ENCODE data around the gene TUBG1. TPM values are rescaled to one million over a fixed set of nuclear protein-coding genes. Genes with fewer than 3 reads are reported as not detected.

Gene TUBG1
- total and polyA plus RNA-seq, 2 of the 4 experiments (the other 2 are of a cell fraction), result 38.9 to 94.5 TPM

- H3K4me3 ChIP-seq (ENCODE audit: insufficient read depth, low read depth, low read length), result no peak overlapping the region
- H2BK20ac ChIP-seq (ENCODE audit: low read depth, low read length), result no peak overlapping the region
- DNase-seq, result no peak
- no peak overlapping the region for H4K91ac ChIP-seq (ENCODE audit: insufficient read depth, low read depth, low read length)
- no peaks in the 10 kb centered on the region for H3K9me3 ChIP-seq (ENCODE audit: control insufficient read depth, insufficient read depth, low read length)
- dilution Hi-C loops (cut with HindIII; ENCODE audit: low sequenced_read_pairs, unreplicated experiment) (no loop called here), in situ Hi-C loops (cut with MboI; ENCODE audit: low sequenced_read_pairs) (no loop called here), intact Hi-C loops (cut with micrococcal nuclease) (no loop called here)
- ATAC-seq (ENCODE audit: low read depth), result peak; percentile 39
- POLR2A ChIA-PET (ENCODE audit: unreplicated experiment), result no interaction called here
- no TSS peak for BruUV-seq (replicated peaks)
- no peak overlapping the region for H2AK5ac ChIP-seq (ENCODE audit: low read depth, low read length)
- no peak overlapping the region for H3K4me2 ChIP-seq (ENCODE audit: low read depth, low read length)
- H3K79me1 ChIP-seq (ENCODE audit: low read depth in 1 of 2, low read length in 2 of 2), result 0 out of 4 replicates have a peak, but pooled peaks cover 4 to 7% of the 10 kb centered on the region in 2 experiments
- H2BK120ac ChIP-seq (ENCODE audit: low read depth, low read length), result no peak overlapping the region
- no peaks in the 10 kb centered on the region; the same call in 1 of the 2 replicates for H3K9me1 ChIP-seq (ENCODE audit: insufficient read depth, low read length)
- H3K27ac ChIP-seq (ENCODE audit: insufficient read depth, low read length), result no peak overlapping the region
- no peak overlapping the region for H3K18ac ChIP-seq (ENCODE audit: low read depth, low read length)
- no peaks in the 10 kb centered on the region for H3K4me1 ChIP-seq (ENCODE audit: control insufficient read depth, insufficient read depth, low read length)
- no CpG with 5 or more reads among the region's 1 CpG for WGBS, 2 experiments (ENCODE audit: extremely low coverage in 2 of 2, insufficient read length in 1 of 2)
- TF ChIP-seq BHLHE40 (IDR thresholded peaks at IDR 0.05; ENCODE audit: low read depth, low read length) (no peak), MXI1 (IDR thresholded peaks at IDR 0.05; ENCODE audit: borderline replicate concordance, low read depth, low read length) (no peak), CHD1 (IDR thresholded peaks at IDR 0.05; ENCODE audit: low read depth, low read length) (no peak), RAD21 (IDR thresholded peaks at IDR 0.05; ENCODE audit: low read length) (no peak), CEBPB (IDR thresholded peaks at IDR 0.05; ENCODE audit: low read depth, low read length) (no peak), CTCF (conservative IDR thresholded peaks at IDR 0.05; ENCODE audit: low read depth, low read length) (no peak), SMC3 (IDR thresholded peaks at IDR 0.05; ENCODE audit: low read depth, low read length) (no peak), ELK1 (IDR thresholded peaks at IDR 0.05; ENCODE audit: borderline replicate concordance, low read depth, low read length) (no peak), NFE2L2 (IDR thresholded peaks at IDR 0.05; ENCODE audit: low read depth, low read length) (no peak), POLR2A (IDR thresholded peaks at IDR 0.05; ENCODE audit: low read depth, low read length) (no peak), RFX5 (IDR thresholded peaks at IDR 0.05; ENCODE audit: low read depth, low read length) (no peak), FOS (IDR thresholded peaks at IDR 0.05; ENCODE audit: low read depth, low read length) (no peak), USF2 (IDR thresholded peaks at IDR 0.05; ENCODE audit: low read depth, low read length) (no peak), MAZ (IDR thresholded peaks at IDR 0.05; ENCODE audit: borderline replicate concordance, low read depth, low read length) (no peak), MAFK (IDR thresholded peaks at IDR 0.05; ENCODE audit: low read depth, low read length) (no peak), RCOR1 (IDR thresholded peaks at IDR 0.05; ENCODE audit: insufficient replicate concordance, low read length) (no peak)
- H4K20me1 ChIP-seq (ENCODE audit: insufficient read depth, low read length), result peaks cover 17% of the 10 kb centered on the region; the same call in 1 of the 2 replicates
- CTCF ChIA-PET, result no interaction called here
- no peak overlapping the region for H2BK5ac ChIP-seq (ENCODE audit: low read depth, low read length, poor library complexity, severe bottlenecking)
- no peak overlapping the region for H2AK9ac ChIP-seq (replicated peaks; ENCODE audit: low read depth, low read length, poor library complexity)
- H3K9ac ChIP-seq (ENCODE audit: low read depth, low read length), result no peak overlapping the region
- no peaks in the 10 kb centered on the region for H3K27me3 ChIP-seq (ENCODE audit: control insufficient read depth, insufficient read depth, low read length)
- H4K5ac ChIP-seq (ENCODE audit: low read depth, low read length), result no peak overlapping the region
- no peak overlapping the region for H4K8ac ChIP-seq (ENCODE audit: low read depth in 2 of 2, low read length in 2 of 2)
- no peak overlapping the region for H3K56ac ChIP-seq (ENCODE audit: extremely low read depth, insufficient read depth, low read length)
- no peak overlapping the region for H2AFZ ChIP-seq (replicated peaks; ENCODE audit: low read length, poor library complexity)
- H3K14ac ChIP-seq (replicated peaks; ENCODE audit: low read depth, low read length), result no peak overlapping the region
- H3K23ac ChIP-seq (ENCODE audit: low read depth, low read length), result no peak overlapping the region
- H2BK15ac ChIP-seq (ENCODE audit: low read depth, low read length), result no peak overlapping the region
- peaks cover 67% of the 10 kb centered on the region for H3K36me3 ChIP-seq (ENCODE audit: control insufficient read depth, insufficient read depth, low read length)
- H3K4ac ChIP-seq (ENCODE audit: low read depth, low read length), result no peak overlapping the region
Measured at GRCh38 chr17:42585353-42585752, 24.1 kb upstream of the TUBG1 start.
